Glutamatergic neuron (in vitro differentiated cells): ENCODE results near the gene SLC6A9. TPM values are rescaled to one million over a fixed set of nuclear protein-coding genes. Genes with fewer than 3 reads are reported as not detected.

Source experiments
- DNase-seq: peaks from one replicate; pipeline ENCODE4 v3.0.0; 2022
- H3K27ac Mint-ChIP-seq: one replicate; pipeline ENCODE4 v1.8.0; 2020; ENCODE audit warnings: mild to moderate bottlenecking, mixed read lengths, inconsistent platforms; ENCODE audit not compliant: unreplicated experiment
- H3K27me3 Mint-ChIP-seq: one replicate; pipeline ENCODE4 v1.8.0; 2020; ENCODE audit warnings: mild to moderate bottlenecking, moderate library complexity, mixed read lengths, inconsistent platforms; ENCODE audit not compliant: unreplicated experiment
- H3K36me3 Mint-ChIP-seq: one replicate; pipeline ENCODE4 v1.8.0; 2020; ENCODE audit warnings: mild to moderate bottlenecking, mixed read lengths, inconsistent platforms; ENCODE audit not compliant: unreplicated experiment
- H3K4me1 Mint-ChIP-seq: one replicate; pipeline ENCODE4 v1.8.0; 2020; ENCODE audit warnings: mild to moderate bottlenecking, low read depth, mixed read lengths, inconsistent platforms; ENCODE audit not compliant: unreplicated experiment
- H3K4me3 Mint-ChIP-seq: one replicate; pipeline ENCODE4 v1.8.0; 2020; ENCODE audit warnings: mild to moderate bottlenecking, mixed read lengths, inconsistent platforms; ENCODE audit not compliant: unreplicated experiment
- H3K9me3 Mint-ChIP-seq: one replicate; pipeline ENCODE4 v1.8.0; 2020; ENCODE audit warnings: mild to moderate bottlenecking, moderate library complexity, mixed read lengths, inconsistent platforms; ENCODE audit not compliant: unreplicated experiment
- CTCF ChIP-seq: fragments of 200-600 bp; sonication (generic); IDR thresholded peaks from one replicate; pipeline ENCODE4 v1.5.0; 2021; ENCODE audit not compliant: partially characterized antibody, unreplicated experiment
- total RNA-seq: library from RNA; stranded (reverse); fragmentation: NEBNext Ultra II Directional; extraction: Animal tissue kit (Norgen Biotek cat#: 25700); gene quantifications from one replicate; pipeline ENCODE4 v1.2.1, GENCODE V29; 2021; ENCODE audit not compliant: unreplicated experiment

Gene SLC6A9
- total RNA-seq, 1 donor from 2014 or later: 8.9 TPM

GRCh38 chr1:43997295-43997999 lies 33.8 kb downstream of the SLC6A9 start:
- Mint-ChIP-seq H3K4me3 (no peak overlapping the region), H3K27me3 (peaks cover 9% of the 10 kb centered on the region), H3K4me1 (peaks cover 4% of the 10 kb centered on the region), H3K9me3 (peaks cover 1% of the 10 kb centered on the region), H3K36me3 (no peaks in the 10 kb centered on the region), H3K27ac (no peak overlapping the region)
- DNase-seq: no peak
- no peak for TF ChIP-seq CTCF

GRCh38 chr1:43996733-43997115 lies 34.5 kb downstream of the SLC6A9 start:
- Mint-ChIP-seq H3K4me3 (peak overlapping the region; percentile 61), H3K27ac (peak overlapping the region; percentile 57)
- DNase-seq: no peak

GRCh38 chr1:43995984-43996732 lies 35.1 kb downstream of the SLC6A9 start:
- H3K4me1 Mint-ChIP-seq: peaks cover 4% of the 10 kb centered on the region
- H3K36me3 Mint-ChIP-seq: no peaks in the 10 kb centered on the region
- TF ChIP-seq CTCF: no peak
- peak overlapping the region; percentile 61 for H3K4me3 Mint-ChIP-seq
- H3K27me3 Mint-ChIP-seq: peaks cover 9% of the 10 kb centered on the region
- no peak for DNase-seq
- peak overlapping the region; percentile 57 for H3K27ac Mint-ChIP-seq
- H3K9me3 Mint-ChIP-seq: peaks cover 1% of the 10 kb centered on the region

More at GRCh38 chr1:43996733-43997115, 34.5 kb downstream of the SLC6A9 start:
- TF ChIP-seq CTCF: no peak
- H3K36me3 Mint-ChIP-seq: no peaks in the 10 kb centered on the region
- peaks cover 9% of the 10 kb centered on the region for H3K27me3 Mint-ChIP-seq
- H3K4me1 Mint-ChIP-seq: peaks cover 4% of the 10 kb centered on the region
- peaks cover 1% of the 10 kb centered on the region for H3K9me3 Mint-ChIP-seq

- no peaks in the 10 kb centered on the region for H3K36me3 Mint-ChIP-seq
- H3K27me3 Mint-ChIP-seq: peaks cover 9% of the 10 kb centered on the region
- H3K9me3 Mint-ChIP-seq: peaks cover 1% of the 10 kb centered on the region
- peak; percentile 55 for DNase-seq
- TF ChIP-seq CTCF: no peak
- peaks cover 4% of the 10 kb centered on the region for H3K4me1 Mint-ChIP-seq
- no peak overlapping the region for H3K4me3 Mint-ChIP-seq
- H3K27ac Mint-ChIP-seq: no peak overlapping the region
Observed at GRCh38 chr1:43994794-43995790, 36.2 kb downstream of the SLC6A9 start.
